Endothelial cell of umbilical vein (primary cell): ENCODE results near the gene NXPH4. TPM values are rescaled to one million over a fixed set of nuclear protein-coding genes. Genes with fewer than 3 reads are reported as not detected.

ENCODE experiments used
- BruUV-seq: library from RNA; stranded (reverse); fragments of 400-500 nt; replicated peaks from 2 replicates; lab custom pipeline; 2021; lab: Mats Ljungman, UMichigan
- CTCF ChIA-PET: fragments of 300-600, 350-600 bp; sonication (Branson Sonifier 250); formaldehyde crosslinking; loops from one replicate; lab custom pipeline; 2021; ENCODE audit warnings: antibody characterized with exemption, inconsistent platforms; lab: Charles Lee
- POLR2A ChIA-PET: fragments of 300-600, 350-600 bp; sonication (Branson Sonifier 250); formaldehyde crosslinking; loops from one replicate; lab custom pipeline; 2021; ENCODE audit warnings: antibody characterized with exemption, inconsistent platforms; lab: Charles Lee
- DNase-seq: peaks from one replicate; pipeline ENCODE4 v3.0.0-alpha.2; 2011; ENCODE audit warnings: low read depth, low spot score
- FAIRE-seq: peaks from 2 replicates; lab custom pipeline; 2011; peaks lifted over from hg19 to GRCh38; lab: Jason Lieb, UNC
- H2AFZ ChIP-seq: 2 replicates; pipeline ENCODE4 v1.6.0; 2012; ENCODE audit warnings: low read depth, low read length, control low read depth, inconsistent platforms
- H3K27ac ChIP-seq: 2 replicates; pipeline ENCODE4 v1.5.1; 2011; ENCODE audit warnings: low read depth, mild to moderate bottlenecking, control low read depth, low read length, moderate library complexity; ENCODE audit not compliant: insufficient read depth
- H3K27me3 ChIP-seq, 2 experiments: 2 replicates each; pipeline versions ENCODE4 v1.6.0 to v1.6.1; 2011; ENCODE audit warnings: low read length in 2 of 2, mixed read lengths in 1 of 2; ENCODE audit not compliant: control insufficient read depth in 2 of 2, insufficient read depth in 2 of 2
- H3K36me3 ChIP-seq, 2 experiments: 2 replicates in 1 of 2; 3 replicates in 1 of 2; pipeline ENCODE4 v1.5.1; 2011; ENCODE audit warnings: low read length in 2 of 2, mild to moderate bottlenecking in 1 of 2, moderate library complexity in 1 of 2; ENCODE audit not compliant: control insufficient read depth in 2 of 2, insufficient read depth in 2 of 2; ENCODE audit errors: extremely low read depth in 1 of 2
- H3K4me1 ChIP-seq: 3 replicates; pipeline ENCODE4 v1.5.1; 2011; ENCODE audit warnings: mild to moderate bottlenecking, low read length; ENCODE audit not compliant: control insufficient read depth, insufficient read depth; ENCODE audit errors: extremely low read depth
- H3K4me2 ChIP-seq: 2 replicates; pipeline ENCODE4 v1.6.1; 2011; ENCODE audit warnings: low read length, control low read depth, mixed read lengths; ENCODE audit not compliant: insufficient read depth
- H3K4me3 ChIP-seq, 3 experiments: fragments of 200-600 bp in 1 of 3; sonication (generic), shearing (Covaris generic) in 1 of 3; replicated peaks in 1 of 3; 2 replicates each; pipeline ENCODE4 v1.5.1; 2011 to 2016; ENCODE audit warnings: control low read depth in 3 of 3, low read length in 3 of 3, mild to moderate bottlenecking in 2 of 3, inconsistent platforms in 1 of 3, low read depth in 1 of 3, moderate library complexity in 1 of 3; ENCODE audit not compliant: insufficient read depth in 1 of 3
- H3K79me2 ChIP-seq: 2 replicates; pipeline ENCODE4 v1.6.0; 2012; ENCODE audit warnings: low read length, inconsistent platforms; ENCODE audit not compliant: control insufficient read depth, insufficient read depth
- H3K9ac ChIP-seq: replicated peaks from 2 replicates; pipeline ENCODE3; 2011; ENCODE audit warnings: low read length, control low read depth; ENCODE audit not compliant: insufficient read depth; ENCODE audit errors: extremely low read depth
- H3K9me1 ChIP-seq: replicated peaks from 3 replicates; pipeline ENCODE4 v1.6.0; 2011; ENCODE audit warnings: mild to moderate bottlenecking, low read length; ENCODE audit not compliant: control insufficient read depth, insufficient read depth; ENCODE audit errors: extremely low read depth
- H3K9me3 ChIP-seq: replicated peaks from 2 replicates; pipeline ENCODE4 v1.5.1; 2012; ENCODE audit warnings: low read length, inconsistent platforms; ENCODE audit not compliant: control insufficient read depth, insufficient read depth
- H4K20me1 ChIP-seq: replicated peaks from 2 replicates; pipeline ENCODE3; 2011; ENCODE audit warnings: mild to moderate bottlenecking, low read length; ENCODE audit not compliant: control insufficient read depth, insufficient read depth; ENCODE audit errors: extremely low read depth
- EZH2 ChIP-seq: IDR thresholded peaks from 2 replicates; pipeline ENCODE4 v1.6.1; 2012; ENCODE audit warnings: borderline replicate concordance, low read depth, mild to moderate bottlenecking, moderate library complexity, low read length, inconsistent platforms; ENCODE audit not compliant: severe bottlenecking
- FOS ChIP-seq: IDR thresholded peaks from 2 replicates; pipeline ENCODE4 v1.6.1; 2011; ENCODE audit warnings: mild to moderate bottlenecking, low read length, moderate library complexity, borderline replicate concordance; ENCODE audit not compliant: insufficient read depth
- GATA2 ChIP-seq: IDR thresholded peaks from 2 replicates; pipeline ENCODE4 v1.7.0; 2011; ENCODE audit warnings: low read depth, mild to moderate bottlenecking, moderate library complexity, mixed read lengths, low read length; ENCODE audit not compliant: insufficient read length, insufficient read depth
- MAX ChIP-seq: IDR thresholded peaks from 2 replicates; pipeline ENCODE4 v1.6.1; 2011; ENCODE audit not compliant: insufficient read depth, insufficient read length
- MYC ChIP-seq: IDR thresholded peaks from one replicate; pipeline ENCODE4 v1.6.1; 2011; ENCODE audit warnings: mild to moderate bottlenecking, low read depth, low read length
- POLR2A ChIP-seq: IDR thresholded peaks from 2 replicates; pipeline ENCODE4 v1.6.1; 2012; ENCODE audit warnings: low read depth, mild to moderate bottlenecking, control low read depth, low read length
- dilution Hi-C: fragments of 300-500 bp; cut with MboI; formaldehyde crosslinking; loops from one replicate; pipeline ENCODE4 v1.15.0; 2019; ENCODE audit warnings: low sequenced_read_pairs; ENCODE audit not compliant: extremely low pct_ligation_motif_present
- intact Hi-C: fragments of 100-400 bp; cut with micrococcal nuclease; formaldehyde crosslinking; loops from one replicate; pipeline ENCODE4 v1.10.0; 2022
- polyA plus RNA-seq, 4 experiments: library from polyadenylated mRNA; depleted of rRNA in 3 of 4; stranded (reverse) in 3 of 4; unstranded in 1 of 4; fragments of >200 nt; gene quantifications; 2 replicates each; pipeline versions ENCODE4 v1.2.1 to v1.2.3, GENCODE V29; 2011 to 2012; ENCODE audit warnings: missing spikeins in 1 of 4
- total RNA-seq: library from RNA; stranded (reverse); gene quantifications from 2 replicates; pipeline ENCODE4 v1.2.3, GENCODE V29; 2021
- TF ChIP-seq, protein P1 (sequence below), 2 donors: IDR thresholded peaks; 1 replicate in 1 of 2; 2 replicates in 1 of 2; pipeline ENCODE4 v1.5.1; 2011; ENCODE audit warnings: low read length in 2 of 2, mild to moderate bottlenecking in 2 of 2, moderate library complexity in 2 of 2, control low read depth in 1 of 2, inconsistent platforms in 1 of 2, low read depth in 1 of 2; ENCODE audit not compliant: insufficient read depth in 1 of 2; ENCODE audit errors: extremely low read depth in 1 of 2

Gene NXPH4
- total and polyA plus RNA-seq, 2 donors (not counting 3 experiments of a cell fraction or from before 2014, with no cell fraction given), result 0.07 TPM; not detected in 1

- FAIRE-seq (no peak), DNase-seq (no peak)
- Histone ChIP-seq H3K9me3 (no peaks in the 10 kb centered on the region), H3K79me2 (no peaks in the 10 kb centered on the region), H3K27me3 (no peaks in the 10 kb centered on the region), H4K20me1 (no peaks in the 10 kb centered on the region), H3K4me2 (no peak overlapping the region), H3K4me1 (no peaks in the 10 kb centered on the region), H3K9me1 (no peaks in the 10 kb centered on the region), H2AFZ (no peak overlapping the region), H3K4me3 (no peak overlapping the region), H3K9ac (no peak overlapping the region), H3K27ac (no peak overlapping the region), H3K36me3 (no peaks in the 10 kb centered on the region)
- BruUV-seq, result no TSS peak
- ChIA-PET CTCF (no interaction called here), POLR2A (no interaction called here)
- TF ChIP-seq MYC, result no peak
- TF ChIP-seq MAX, result no peak
- no peak for TF ChIP-seq EZH2
- no peak for TF ChIP-seq POLR2A
- TF ChIP-seq GATA2, result no peak
- no peak for TF ChIP-seq FOS
- TF ChIP-seq, protein P1, sequence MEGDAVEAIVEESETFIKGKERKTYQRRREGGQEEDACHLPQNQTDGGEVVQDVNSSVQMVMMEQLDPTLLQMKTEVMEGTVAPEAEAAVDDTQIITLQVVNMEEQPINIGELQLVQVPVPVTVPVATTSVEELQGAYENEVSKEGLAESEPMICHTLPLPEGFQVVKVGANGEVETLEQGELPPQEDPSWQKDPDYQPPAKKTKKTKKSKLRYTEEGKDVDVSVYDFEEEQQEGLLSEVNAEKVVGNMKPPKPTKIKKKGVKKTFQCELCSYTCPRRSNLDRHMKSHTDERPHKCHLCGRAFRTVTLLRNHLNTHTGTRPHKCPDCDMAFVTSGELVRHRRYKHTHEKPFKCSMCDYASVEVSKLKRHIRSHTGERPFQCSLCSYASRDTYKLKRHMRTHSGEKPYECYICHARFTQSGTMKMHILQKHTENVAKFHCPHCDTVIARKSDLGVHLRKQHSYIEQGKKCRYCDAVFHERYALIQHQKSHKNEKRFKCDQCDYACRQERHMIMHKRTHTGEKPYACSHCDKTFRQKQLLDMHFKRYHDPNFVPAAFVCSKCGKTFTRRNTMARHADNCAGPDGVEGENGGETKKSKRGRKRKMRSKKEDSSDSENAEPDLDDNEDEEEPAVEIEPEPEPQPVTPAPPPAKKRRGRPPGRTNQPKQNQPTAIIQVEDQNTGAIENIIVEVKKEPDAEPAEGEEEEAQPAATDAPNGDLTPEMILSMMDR (IDR thresholded peaks at IDR 0.05; ENCODE audit: extremely low read depth in 1 of 2, insufficient read depth in 1 of 2, low read depth in 1 of 2, low read length in 2 of 2), result no peak
- intact Hi-C loops, result no loop called here
- dilution Hi-C loops, result no loop called here
These were observed 25.2 kb upstream of the NXPH4 start for GRCh38 chr12:57191410-57191809.
